H1 (cell line): ENCODE data around the gene LRCH1. TPM values are rescaled to one million over a fixed set of nuclear protein-coding genes. Genes with fewer than 3 reads are reported as not detected.

Source experiments
- CBX8 ChIP-seq: fragments of 300-800, 300-1000 bp; sonication (generic); IDR thresholded peaks from 2 replicates; pipeline ENCODE4 v1.7.1; 2016; ENCODE audit warnings: low read depth, low read length, borderline replicate concordance
- CHD2 ChIP-seq: IDR thresholded peaks from 2 replicates; pipeline ENCODE4 v1.6.1; 2012; ENCODE audit warnings: low read length, improper control_type of control experiment
- EZH2 ChIP-seq: fragments of 200-600 bp; sonication (generic); IDR thresholded peaks from 2 replicates; pipeline ENCODE4 v1.7.1; 2012; ENCODE audit warnings: low read depth, mild to moderate bottlenecking, moderate library complexity, low read length, inconsistent platforms; ENCODE audit not compliant: severe bottlenecking
- FOSL1 ChIP-seq: IDR thresholded peaks from 2 replicates; pipeline ENCODE4 v1.6.1; 2011; ENCODE audit warnings: mild to moderate bottlenecking, low read depth, low read length, moderate library complexity; ENCODE audit not compliant: insufficient read depth
- HDAC2 ChIP-seq, 2 experiments: fragments of 300-600 bp in 1 of 2; sonication (generic) in 1 of 2; IDR thresholded peaks; 2 replicates each; pipeline ENCODE4 v1.6.1; 2011 to 2012; ENCODE audit warnings: low read depth in 2 of 2, low read length in 2 of 2, mild to moderate bottlenecking in 2 of 2, moderate library complexity in 2 of 2, borderline replicate concordance in 1 of 2, inconsistent platforms in 1 of 2
- HDAC6 ChIP-seq: IDR thresholded peaks from one replicate; pipeline ENCODE4 v1.7.1; 2012; ENCODE audit warnings: low read depth, mild to moderate bottlenecking, inconsistent platforms, low read length, moderate library complexity
- KDM4A ChIP-seq: IDR thresholded peaks from one replicate; pipeline ENCODE4 v1.7.1; 2012; ENCODE audit warnings: low read depth, mild to moderate bottlenecking, moderate library complexity, low read length, inconsistent platforms; ENCODE audit not compliant: severe bottlenecking
- KDM5A ChIP-seq: fragments of 200-600 bp; IDR thresholded peaks from 2 replicates; pipeline ENCODE4 v1.7.1; 2012; ENCODE audit warnings: mild to moderate bottlenecking, low read length, inconsistent platforms, mixed read lengths
- NRF1 ChIP-seq: IDR thresholded peaks from 2 replicates; pipeline ENCODE4 v1.6.1; 2011; ENCODE audit warnings: mild to moderate bottlenecking, low read depth, low read length, improper control_type of control experiment
- POU5F1 ChIP-seq: IDR thresholded peaks from 2 replicates; pipeline ENCODE4 v1.6.1; 2011; ENCODE audit warnings: low read depth, mild to moderate bottlenecking, low read length, moderate library complexity
- RAD21 ChIP-seq, 2 experiments: IDR thresholded peaks in 1 of 2; conservative IDR thresholded peaks in 1 of 2; 2 replicates each; pipeline ENCODE4 v1.6.1; 2011; ENCODE audit warnings: low read depth in 2 of 2, low read length in 2 of 2, improper control_type of control experiment in 1 of 2, inconsistent platforms in 1 of 2, mild to moderate bottlenecking in 1 of 2, moderate library complexity in 1 of 2
- RBBP5 ChIP-seq: IDR thresholded peaks from 2 replicates; pipeline ENCODE4 v1.7.1; 2012; ENCODE audit warnings: low read depth, mild to moderate bottlenecking, inconsistent platforms, low read length, moderate library complexity, borderline replicate concordance
- SIN3A ChIP-seq, 2 experiments: IDR thresholded peaks in 1 of 2; conservative IDR thresholded peaks in 1 of 2; 2 replicates each; pipeline ENCODE4 v1.6.1; 2011 to 2012; ENCODE audit warnings: low read length in 2 of 2, improper control_type of control experiment in 1 of 2, low read depth in 1 of 2, mild to moderate bottlenecking in 1 of 2
- SIRT6 ChIP-seq: IDR thresholded peaks from one replicate; pipeline ENCODE4 v1.7.1; 2012; ENCODE audit warnings: low read length, inconsistent platforms
- SP1 ChIP-seq: IDR thresholded peaks from 2 replicates; pipeline ENCODE4 v1.6.1; 2011; ENCODE audit warnings: low read depth, low read length
- SRF ChIP-seq: IDR thresholded peaks from 2 replicates; pipeline ENCODE4 v1.6.1; 2011; ENCODE audit warnings: mild to moderate bottlenecking, low read depth, low read length, moderate library complexity
- SUZ12 ChIP-seq: fragments of 200-600 bp; sonication (generic); IDR thresholded peaks from 2 replicates; pipeline ENCODE4 v1.6.1; 2012; ENCODE audit warnings: mild to moderate bottlenecking, inconsistent platforms, low read length, moderate library complexity, mixed read lengths
- TBP ChIP-seq: IDR thresholded peaks from 2 replicates; pipeline ENCODE4 v1.6.1; 2011; ENCODE audit warnings: low read depth, low read length, improper control_type of control experiment
- TEAD4 ChIP-seq: IDR thresholded peaks from 2 replicates; pipeline ENCODE4 v1.6.1; 2012; ENCODE audit warnings: low read depth, low read length, inconsistent platforms, mixed read lengths
- YY1 ChIP-seq: IDR thresholded peaks from 2 replicates; pipeline ENCODE4 v1.6.1; 2011; ENCODE audit warnings: low read depth, mild to moderate bottlenecking, low read length
- polyA plus RNA-seq, 7 experiments: library from polyadenylated mRNA; depleted of rRNA in 3 of 7; stranded (reverse) in 5 of 7; unstranded in 2 of 7; fragments of >200 nt in 5 of 7; fragments of 200-250 nt in 2 of 7; gene quantifications; 1 replicate in 5 of 7; 2 replicates in 1 of 7; 4 replicates in 1 of 7; pipeline versions ENCODE4 v1.2.1 to v1.2.3, GENCODE V29; 2011 to 2013; ENCODE audit warnings: missing spikeins in 2 of 7, mixed read lengths in 2 of 7
- total RNA-seq: library from RNA; stranded (reverse); fragmentation: NEBNext Ultra II Directional; extraction: Animal tissue kit (Norgen Biotek cat#: 25700); gene quantifications from 2 replicates; pipeline ENCODE4 v1.2.1, GENCODE V29; 2021
- TF ChIP-seq, protein P1 (sequence below): IDR thresholded peaks from 2 replicates; pipeline ENCODE4 v1.6.1; 2012; ENCODE audit warnings: inconsistent platforms
- TF ChIP-seq, protein P2 (sequence below): IDR thresholded peaks from 2 replicates; pipeline ENCODE4 v1.6.1; 2011; ENCODE audit warnings: low read depth, mild to moderate bottlenecking, low read length; ENCODE audit not compliant: insufficient read depth
- TF ChIP-seq, protein P3 (sequence below): IDR thresholded peaks from 2 replicates; pipeline ENCODE4 v1.6.1; 2012; ENCODE audit warnings: inconsistent platforms

The LRCH1 gene
- total and polyA plus RNA-seq, 2 of the 8 experiments (the other 6 are each of a cell fraction or from before 2014, with no cell fraction given): 3.0 to 10.1 TPM

DNA sequence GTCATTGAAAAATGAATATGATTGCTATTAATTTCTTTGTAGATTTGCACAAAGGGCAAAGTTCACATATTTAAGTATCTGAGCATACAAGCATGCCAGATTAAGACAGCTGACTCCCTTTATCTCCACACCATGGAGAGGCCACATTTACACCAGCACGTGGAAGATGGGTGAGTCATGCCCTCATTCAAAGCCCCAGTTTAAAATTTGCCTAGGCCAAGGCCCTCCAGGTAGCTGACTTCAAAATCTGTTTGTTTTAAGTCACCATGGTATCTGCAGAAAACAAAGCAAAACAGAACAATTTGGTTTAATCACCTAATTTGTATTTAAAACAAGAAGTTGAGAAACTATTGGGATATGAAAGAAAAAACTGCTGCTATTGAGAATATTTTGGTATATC is 134.8 kb downstream of the LRCH1 start (continued):
- no peak for TF ChIP-seq SP1
- no peak for TF ChIP-seq YY1
- no peak for TF ChIP-seq KDM5A
- TF ChIP-seq, protein P1, sequence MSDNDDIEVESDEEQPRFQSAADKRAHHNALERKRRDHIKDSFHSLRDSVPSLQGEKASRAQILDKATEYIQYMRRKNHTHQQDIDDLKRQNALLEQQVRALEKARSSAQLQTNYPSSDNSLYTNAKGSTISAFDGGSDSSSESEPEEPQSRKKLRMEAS: peak; percentile 86
- no peak for TF ChIP-seq FOSL1
- TF ChIP-seq TEAD4: no peak
- TF ChIP-seq, protein P2, sequence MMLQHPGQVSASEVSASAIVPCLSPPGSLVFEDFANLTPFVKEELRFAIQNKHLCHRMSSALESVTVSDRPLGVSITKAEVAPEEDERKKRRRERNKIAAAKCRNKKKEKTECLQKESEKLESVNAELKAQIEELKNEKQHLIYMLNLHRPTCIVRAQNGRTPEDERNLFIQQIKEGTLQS: no peak
- TF ChIP-seq HDAC2 (IDR thresholded peaks at IDR 0.05; ENCODE audit: borderline replicate concordance in 1 of 2, low read depth in 2 of 2, low read length in 2 of 2): no peak
- no peak for TF ChIP-seq CBX8
- no peak for TF ChIP-seq SIN3A (conservative IDR thresholded peaks at IDR 0.05 in 1 of 2, IDR thresholded peaks at IDR 0.05 in 1 of 2; ENCODE audit: low read depth in 1 of 2, low read length in 2 of 2)
- TF ChIP-seq SRF: no peak
- TF ChIP-seq HDAC6: no peak
- TF ChIP-seq TBP: no peak
- TF ChIP-seq RBBP5: no peak
- 0 out of 2 replicates have a peak, but pooled peaks have one; percentile 35 for TF ChIP-seq CHD2
- TF ChIP-seq EZH2: no peak
- TF ChIP-seq RAD21 (IDR thresholded peaks at IDR 0.05 in 1 of 2, conservative IDR thresholded peaks at IDR 0.05 in 1 of 2; ENCODE audit: low read depth in 2 of 2, low read length in 2 of 2): no peak
- TF ChIP-seq, protein P3, sequence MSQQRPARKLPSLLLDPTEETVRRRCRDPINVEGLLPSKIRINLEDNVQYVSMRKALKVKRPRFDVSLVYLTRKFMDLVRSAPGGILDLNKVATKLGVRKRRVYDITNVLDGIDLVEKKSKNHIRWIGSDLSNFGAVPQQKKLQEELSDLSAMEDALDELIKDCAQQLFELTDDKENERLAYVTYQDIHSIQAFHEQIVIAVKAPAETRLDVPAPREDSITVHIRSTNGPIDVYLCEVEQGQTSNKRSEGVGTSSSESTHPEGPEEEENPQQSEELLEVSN: peak; percentile 44; the same call in 1 of the 2 replicates
- TF ChIP-seq NRF1: no peak
- TF ChIP-seq SIRT6: no peak
- TF ChIP-seq POU5F1: no peak
- TF ChIP-seq KDM4A: no peak
- TF ChIP-seq SUZ12: no peak
